Hematopoietic multipotent progenitor cell treated with erythropoietin and hydrocortisone succinate and interleukin-3 and kit ligand, for 17 days (in vitro differentiated cells): ENCODE data around the gene HARBI1.

Experiments
- DNase-seq: peaks from one replicate; pipeline ENCODE4 v3.0.0-alpha.2; 2015; ENCODE audit warnings: low spot score

HARBI1 gene

GRCh38 chr11:46553814-46554212 lies 63.2 kb downstream of the HARBI1 start:
- peak; percentile 17 for DNase-seq
